H1 (cell line): ENCODE data around the gene PLXNA4. TPM values are rescaled to one million over a fixed set of nuclear protein-coding genes. Genes with fewer than 3 reads are reported as not detected.

Experiments
- CTCF ChIA-PET: fragments of 300-600 bp; sonication (Branson Sonifier 250); formaldehyde crosslinking; loops from one replicate; lab custom pipeline; 2021; ENCODE audit not compliant: partially characterized antibody; lab: Charles Lee
- POLR2A ChIA-PET: fragments of 300-600 bp; sonication (Branson Sonifier 250); formaldehyde crosslinking; loops from one replicate; lab custom pipeline; 2021; ENCODE audit warnings: inconsistent platforms; ENCODE audit not compliant: partially characterized antibody; lab: Charles Lee
- DNase-seq, 2 experiments: peaks; one replicate each; pipeline versions ENCODE4 v3.0.0 to v3.0.0-alpha.2; 2010 to 2022; ENCODE audit warnings: low spot score in 2 of 2, low read depth in 1 of 2, mixed read lengths in 1 of 2
- FAIRE-seq: peaks from 2 replicates; lab custom pipeline; 2011; peaks lifted over from hg19 to GRCh38; lab: Jason Lieb, UNC
- H2AFZ ChIP-seq: 2 replicates; pipeline ENCODE4 v1.8.1; 2012; ENCODE audit warnings: low read length, inconsistent platforms
- H2AK5ac ChIP-seq: 2 replicates; pipeline ENCODE4 v1.6.1; 2013; ENCODE audit warnings: low read depth, low read length
- H2BK120ac ChIP-seq: replicated peaks from 2 replicates; pipeline ENCODE3; 2013; ENCODE audit warnings: low read depth, low read length, inconsistent platforms
- H2BK12ac ChIP-seq: 2 replicates; pipeline ENCODE4 v1.6.1; 2013; ENCODE audit warnings: low read depth, low read length
- H2BK15ac ChIP-seq: 2 replicates; pipeline ENCODE4 v1.6.1; 2013; ENCODE audit warnings: low read length
- H2BK20ac ChIP-seq: 2 replicates; pipeline ENCODE4 v1.6.1; 2013; ENCODE audit warnings: low read length
- H2BK5ac ChIP-seq: 2 replicates; pipeline ENCODE4 v1.6.1; 2013; ENCODE audit warnings: low read depth, low read length
- H3K14ac ChIP-seq: 2 replicates; pipeline ENCODE4 v1.6.1; 2013; ENCODE audit warnings: inconsistent platforms; ENCODE audit not compliant: insufficient read length
- H3K18ac ChIP-seq: 2 replicates; pipeline ENCODE4 v1.6.1; 2013; ENCODE audit warnings: low read length; ENCODE audit errors: extremely low read depth
- H3K23ac ChIP-seq: 2 replicates; pipeline ENCODE4 v1.6.1; 2013; ENCODE audit warnings: inconsistent platforms; ENCODE audit not compliant: insufficient read length
- H3K23me2 ChIP-seq: 2 replicates; pipeline ENCODE4 v1.6.1; 2013; ENCODE audit warnings: low read depth, low read length
- H3K27ac ChIP-seq: 2 replicates; pipeline ENCODE4 v1.6.1; 2011; ENCODE audit warnings: low read depth, low read length, inconsistent platforms
- H3K27me3 ChIP-seq, 4 experiments: replicated peaks in 1 of 4; 1 replicate in 1 of 4; 2 replicates in 3 of 4; pipeline versions ENCODE4 v1.6.1 to v1.8.1; 2011 to 2013; ENCODE audit warnings: low read length in 3 of 4, mild to moderate bottlenecking in 3 of 4, inconsistent platforms in 2 of 4, mixed read lengths in 2 of 4, moderate library complexity in 1 of 4; ENCODE audit not compliant: control insufficient read depth in 3 of 4, insufficient read depth in 3 of 4; ENCODE audit errors: extremely low read depth in 1 of 4
- H3K36me3 ChIP-seq, 4 experiments: 2 replicates each; pipeline versions ENCODE4 v1.6.1 to v1.8.1; 2011 to 2013; ENCODE audit warnings: mild to moderate bottlenecking in 4 of 4, low read length in 3 of 4, moderate library complexity in 2 of 4, control low read depth in 1 of 4, inconsistent platforms in 1 of 4; ENCODE audit not compliant: insufficient read depth in 4 of 4, control insufficient read depth in 2 of 4
- H3K4ac ChIP-seq: replicated peaks from 2 replicates; pipeline ENCODE3; 2013; ENCODE audit warnings: low read length, low read depth, mixed read lengths, inconsistent platforms; ENCODE audit not compliant: insufficient read length
- H3K4me1 ChIP-seq, 4 experiments: replicated peaks in 1 of 4; 1 replicate in 1 of 4; 2 replicates in 3 of 4; pipeline versions ENCODE4 v1.6.1 to v1.8.1; 2011 to 2013; ENCODE audit warnings: low read length in 3 of 4, inconsistent platforms in 2 of 4, mixed read lengths in 1 of 4; ENCODE audit not compliant: insufficient read depth in 4 of 4, control insufficient read depth in 3 of 4
- H3K4me2 ChIP-seq, 2 experiments: 2 replicates each; pipeline versions ENCODE4 v1.6.1 to v1.8.1; 2011 to 2013; ENCODE audit warnings: low read depth in 2 of 2, low read length in 2 of 2, control low read depth in 1 of 2, inconsistent platforms in 1 of 2, mild to moderate bottlenecking in 1 of 2; ENCODE audit not compliant: insufficient read depth in 1 of 2
- H3K4me3 ChIP-seq, 4 experiments: fragments of 200-600, 300-600 bp in 1 of 4; sonication (generic), shearing (Covaris generic), sonication (Bioruptor Twin) in 1 of 4; 2 replicates each; pipeline versions ENCODE4 v1.5.1 to v1.8.1; 2011 to 2016; ENCODE audit warnings: low read length in 4 of 4, low read depth in 3 of 4, control low read depth in 2 of 4, inconsistent platforms in 2 of 4, mild to moderate bottlenecking in 2 of 4, mixed read lengths in 1 of 4, moderate library complexity in 1 of 4; ENCODE audit not compliant: insufficient read depth in 2 of 4; ENCODE audit errors: extremely low read depth in 1 of 4
- H3K56ac ChIP-seq: replicated peaks from 2 replicates; pipeline ENCODE3; 2013; ENCODE audit warnings: low read depth, mild to moderate bottlenecking, mixed read lengths, low read length, inconsistent platforms; ENCODE audit not compliant: insufficient read length
- H3K79me1 ChIP-seq: 2 replicates; pipeline ENCODE4 v1.6.1; 2013; ENCODE audit warnings: low read depth, low read length, control low read depth
- H3K79me2 ChIP-seq, 2 experiments: 2 replicates each; pipeline versions ENCODE4 v1.6.1 to v1.8.1; 2012 to 2013; ENCODE audit warnings: low read length in 2 of 2, mild to moderate bottlenecking in 2 of 2, inconsistent platforms in 1 of 2; ENCODE audit not compliant: insufficient read depth in 2 of 2, control insufficient read depth in 1 of 2
- H3K9ac ChIP-seq, 4 experiments: replicated peaks in 1 of 4; 1 replicate in 1 of 4; 2 replicates in 3 of 4; pipeline versions ENCODE4 v1.6.1 to v1.8.1; 2011 to 2013; ENCODE audit warnings: low read depth in 3 of 4, low read length in 3 of 4, control low read depth in 2 of 4, mild to moderate bottlenecking in 2 of 4, moderate library complexity in 2 of 4, inconsistent platforms in 1 of 4; ENCODE audit errors: extremely low read depth in 1 of 4
- H3K9me3 ChIP-seq, 2 experiments: 2 replicates each; pipeline versions ENCODE4 v1.6.1 to v1.8.1; 2012 to 2013; ENCODE audit warnings: mild to moderate bottlenecking in 2 of 2, moderate library complexity in 2 of 2, control low read depth in 1 of 2, inconsistent platforms in 1 of 2, low read depth in 1 of 2, low read length in 1 of 2, mixed read lengths in 1 of 2; ENCODE audit not compliant: insufficient read depth in 2 of 2
- H4K20me1 ChIP-seq, 2 experiments: replicated peaks in 1 of 2; 2 replicates each; pipeline versions ENCODE3 to v1.8.1; 2011 to 2013; ENCODE audit warnings: inconsistent platforms in 2 of 2, low read length in 2 of 2, mild to moderate bottlenecking in 1 of 2; ENCODE audit not compliant: insufficient read depth in 2 of 2, control insufficient read depth in 1 of 2
- H4K5ac ChIP-seq: 2 replicates; pipeline ENCODE4 v1.6.1; 2013; ENCODE audit warnings: low read length, low read depth, mixed read lengths, inconsistent platforms; ENCODE audit not compliant: insufficient read length
- H4K8ac ChIP-seq: 2 replicates; pipeline ENCODE4 v1.8.0; 2013; ENCODE audit warnings: mild to moderate bottlenecking, moderate library complexity, low read length, inconsistent platforms; ENCODE audit not compliant: insufficient read depth; ENCODE audit errors: extremely low read depth
- H4K91ac ChIP-seq: replicated peaks from 2 replicates; pipeline ENCODE3; 2013; ENCODE audit warnings: low read length, mixed read lengths, inconsistent platforms; ENCODE audit not compliant: insufficient read length
- CBX5 ChIP-seq: fragments of 300-800, 300-1000 bp; sonication (generic); IDR thresholded peaks from 2 replicates; pipeline ENCODE4 v1.7.1; 2016; ENCODE audit warnings: antibody characterized with exemption, low read length, low read depth
- EP300 ChIP-seq, 2 experiments: IDR thresholded peaks; 1 replicate in 1 of 2; 2 replicates in 1 of 2; pipeline ENCODE4 v1.6.1; 2011 to 2012; ENCODE audit warnings: low read depth in 2 of 2, low read length in 2 of 2, mild to moderate bottlenecking in 2 of 2, borderline replicate concordance in 1 of 2, inconsistent platforms in 1 of 2, moderate library complexity in 1 of 2
- EZH2 ChIP-seq: fragments of 200-600 bp; sonication (generic); IDR thresholded peaks from 2 replicates; pipeline ENCODE4 v1.7.1; 2012; ENCODE audit warnings: low read depth, mild to moderate bottlenecking, moderate library complexity, low read length, inconsistent platforms; ENCODE audit not compliant: severe bottlenecking
- FOSL1 ChIP-seq: IDR thresholded peaks from 2 replicates; pipeline ENCODE4 v1.6.1; 2011; ENCODE audit warnings: mild to moderate bottlenecking, low read depth, low read length, moderate library complexity; ENCODE audit not compliant: insufficient read depth
- RNF2 ChIP-seq: fragments of 200-900, 300-1000 bp; sonication (generic); IDR thresholded peaks from 2 replicates; pipeline ENCODE4 v1.7.1; 2016; ENCODE audit warnings: borderline replicate concordance, low read depth, mild to moderate bottlenecking, antibody characterized with exemption, low read length; ENCODE audit not compliant: poor library complexity, severe bottlenecking; ENCODE audit errors: missing control alignments
- RXRA ChIP-seq: IDR thresholded peaks from 2 replicates; pipeline ENCODE4 v1.6.1; 2011; ENCODE audit warnings: low read depth, mild to moderate bottlenecking, low read length, moderate library complexity; ENCODE audit not compliant: insufficient read depth
- SP2 ChIP-seq: IDR thresholded peaks from 2 replicates; pipeline ENCODE4 v1.6.1; 2012; ENCODE audit warnings: mild to moderate bottlenecking, low read length, inconsistent platforms
- TAF7 ChIP-seq: optimal IDR thresholded peaks from 2 replicates; pipeline ENCODE3; 2011; ENCODE audit warnings: low read depth, mild to moderate bottlenecking, inconsistent platforms, low read length, moderate library complexity, borderline replicate concordance
- WGBS, 2 experiments: shearing (Covaris generic) in 1 of 2; methylation state at CpG; one replicate each; pipeline versions ENCODE4 v1.1.6 to v1.1.7; 2013 to 2015; ENCODE audit warnings: low lambda C conversion rate in 2 of 2, mixed read lengths in 2 of 2, inconsistent platforms in 1 of 2, low coverage in 1 of 2, missing lambda C conversion rate in 1 of 2; ENCODE audit not compliant: insufficient replicate concordance in 2 of 2, insufficient coverage in 1 of 2, insufficient read length in 1 of 2; ENCODE audit errors: extremely low coverage in 1 of 2, missing lambda C conversion rate in 1 of 2; 5-methylcytosine and 5-hydroxymethylcytosine counted together
- polyA plus RNA-seq, 7 experiments: library from polyadenylated mRNA; depleted of rRNA in 3 of 7; stranded (reverse) in 5 of 7; unstranded in 2 of 7; fragments of >200 nt in 5 of 7; fragments of 200-250 nt in 2 of 7; gene quantifications; 1 replicate in 5 of 7; 2 replicates in 1 of 7; 4 replicates in 1 of 7; pipeline versions ENCODE4 v1.2.1 to v1.2.3, GENCODE V29; 2011 to 2013; ENCODE audit warnings: missing spikeins in 2 of 7, mixed read lengths in 2 of 7
- total RNA-seq: library from RNA; stranded (reverse); fragmentation: NEBNext Ultra II Directional; extraction: Animal tissue kit (Norgen Biotek cat#: 25700); gene quantifications from 2 replicates; pipeline ENCODE4 v1.2.1, GENCODE V29; 2021

Gene PLXNA4
- total and polyA plus RNA-seq, 2 of the 8 experiments (the other 6 are each of a cell fraction or from before 2014, with no cell fraction given), result 0.76 to 0.79 TPM

DNA sequence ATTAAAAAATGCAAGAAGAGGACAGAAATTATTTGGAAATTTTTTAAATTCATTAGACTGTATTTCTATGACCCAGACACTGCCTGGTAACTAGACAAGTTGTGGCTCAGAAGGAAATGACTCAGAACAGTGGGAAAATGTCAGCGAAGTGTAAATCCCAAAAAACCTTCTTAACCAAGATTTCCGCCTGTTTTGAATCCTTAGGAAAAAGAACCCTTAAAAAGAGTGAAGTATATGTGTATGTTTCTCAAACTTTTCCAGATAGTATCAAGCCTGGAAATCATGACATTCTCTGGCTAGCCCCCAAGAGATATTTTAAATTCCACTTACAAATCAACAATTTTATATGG is 42.7 kb upstream of the PLXNA4 start:
- H3K14ac ChIP-seq, result no peak overlapping the region
- no peak overlapping the region for H4K5ac ChIP-seq
- H2BK5ac ChIP-seq, result no peak overlapping the region
- TF ChIP-seq RNF2, result no peak
- TF ChIP-seq TAF7, result no peak
- TF ChIP-seq SP2, result no peak
- no peak for TF ChIP-seq EP300 (IDR thresholded peaks at IDR 0.05; ENCODE audit: borderline replicate concordance in 1 of 2, low read depth in 2 of 2, low read length in 2 of 2)
- TF ChIP-seq CBX5, result no peak
- no peak for TF ChIP-seq EZH2
- TF ChIP-seq FOSL1, result no peak
- no peak for TF ChIP-seq RXRA
- H3K18ac ChIP-seq, result no peak overlapping the region
- no peaks in the 10 kb centered on the region for H3K79me1 ChIP-seq
- H2AK5ac ChIP-seq, result no peak overlapping the region
- H3K79me2 ChIP-seq, result no peaks in the 10 kb centered on the region
- no peak for FAIRE-seq
- no peak for DNase-seq
- no peaks in the 10 kb centered on the region for H3K36me3 ChIP-seq
- H3K4me3 ChIP-seq, result no peak overlapping the region
- no peak overlapping the region for H3K23ac ChIP-seq
- ChIA-PET POLR2A (no interaction called here), CTCF (interaction anchor here (1.2 to 1.6 kb wide), 2 partner anchors 38 to 42 kb away, joined by 5 to 6 read pairs; no protein-coding TSS in a partner anchor)
- no peak overlapping the region for H2BK120ac ChIP-seq
- H2BK12ac ChIP-seq, result no peak overlapping the region
- H3K4me1 ChIP-seq, result peaks cover 2 to 13% (median 4%) of the 10 kb centered on the region in 4 experiments; a peak in 5 of 7 replicates
- WGBS, 2 experiments, result 83% methylated on average over 2 of the region's 2 CpGs; no CpG with 5 or more reads in 1 of the 2 experiments
- H3K9me3 ChIP-seq, result no peaks in the 10 kb centered on the region
- no peak overlapping the region for H2AFZ ChIP-seq
- H2BK20ac ChIP-seq, result no peak overlapping the region
- H4K91ac ChIP-seq, result no peak overlapping the region
- H3K27me3 ChIP-seq, result peaks cover 0 to 13% (median 5%) of the 10 kb centered on the region in 4 experiments; a peak in 3 of 7 replicates
- no peak overlapping the region for H3K9ac ChIP-seq
- no peak overlapping the region for H3K4me2 ChIP-seq
- H3K27ac ChIP-seq, result no peak overlapping the region
- peaks cover 8% of the 10 kb centered on the region for H3K23me2 ChIP-seq
- H4K8ac ChIP-seq, result no peak overlapping the region
- H3K4ac ChIP-seq, result no peak overlapping the region
- H4K20me1 ChIP-seq, result no peaks in the 10 kb centered on the region
- H3K56ac ChIP-seq, result no peak overlapping the region
- H2BK15ac ChIP-seq, result no peak overlapping the region
